ENCODE results near the gene IFNA2.

Gene IFNA2

GRCh38 chr9:21334701-21335632 is 50.2 kb downstream of the IFNA2 start, which contains the start of gene KLHL9:
Gene KLHL9 (minus strand): TSS chr9:21335404. CDS start chr9:21334859, 545 bp downstream.
- POLR2A ChIA-PET: interaction anchor here (1.0 kb wide), 2 partner anchors 61 kb away, joined by 3 to 4 read pairs; no protein-coding TSS in a partner anchor
- H3K4me3 ChIP-seq (ENCODE audit: low read depth, low read length): peak within 1 kb of the TSS; percentile 81
- CTCF ChIA-PET: interaction anchor here (0.7 to 3.3 kb wide), 8 partner anchors 9 to 449 kb away, joined by 3 to 17 read pairs (median 4); no protein-coding TSS in a partner anchor
- no peak for TF ChIP-seq CTCF (IDR thresholded peaks at IDR 0.05; ENCODE audit: insufficient read depth, low read length, missing control alignments)
- peak; percentile 52 for DNase-seq (ENCODE audit: low read depth, low spot score)
